SK-N-SH (cell line): Measurements from ENCODE around the gene ATR. TPM values are rescaled to one million over a fixed set of nuclear protein-coding genes. Genes with fewer than 3 reads are reported as not detected.
A peak's percentile ranks its signal among the peaks of the same experiment; 100 is the strongest.

Experiments
- CTCF ChIA-PET: fragments of 300-600, 350-600 bp; formaldehyde crosslinking; extraction: SDS; loops from one replicate; lab custom pipeline; 2021; lab: Yijun Ruan, JAX
- POLR2A ChIA-PET: fragments of 350-600 bp; sonication (Branson Sonifier 250); formaldehyde crosslinking; extraction: SDS; loops from one replicate; lab custom pipeline; 2020; ENCODE audit warnings: antibody characterized with exemption, inconsistent platforms; lab: Yijun Ruan, JAX
- DNase-seq: peaks from one replicate; pipeline ENCODE4 v3.0.0; 2012
- H2AFZ ChIP-seq: fragments of 200-600 bp; sonication (generic); 2 replicates; pipeline ENCODE4 v1.8.1; 2016; ENCODE audit warnings: antibody characterized with exemption, mild to moderate bottlenecking, low read depth
- H3F3A ChIP-seq: fragments of 200-600 bp; sonication (generic); replicated peaks from 2 replicates; pipeline ENCODE3; 2016; ENCODE audit warnings: antibody characterized with exemption, mild to moderate bottlenecking; ENCODE audit not compliant: insufficient read depth
- H3K27ac ChIP-seq, 2 experiments: fragments of 200-500 bp in 1 of 2; fragments of 200-600 bp in 1 of 2; sonication (Bioruptor generic) in 1 of 2; sonication (generic), shearing (Covaris generic) in 1 of 2; 2 replicates each; pipeline versions ENCODE4 v1.5.1 to v1.6.1; 2014 to 2016; ENCODE audit warnings: low read depth in 2 of 2, inconsistent platforms in 1 of 2, low read length in 1 of 2, mild to moderate bottlenecking in 1 of 2, mixed read lengths in 1 of 2
- H3K27me3 ChIP-seq: fragments of 200-600 bp; sonication (generic), shearing (Covaris generic); 2 replicates; pipeline ENCODE4 v1.6.1; 2016; ENCODE audit warnings: mixed run types; ENCODE audit not compliant: insufficient read depth
- H3K36me3 ChIP-seq, 2 experiments: fragments of 200-500 bp in 1 of 2; fragments of 200-600 bp in 1 of 2; sonication (Bioruptor generic) in 1 of 2; sonication (generic) in 1 of 2; replicated peaks in 1 of 2; 2 replicates each; pipeline versions ENCODE3 to v1.5.1; 2014 to 2016; ENCODE audit warnings: low read length in 1 of 2, mild to moderate bottlenecking in 1 of 2; ENCODE audit not compliant: insufficient read depth in 2 of 2, control insufficient read depth in 1 of 2
- H3K4me1 ChIP-seq, 2 experiments: fragments of 200-500 bp in 1 of 2; fragments of 200-600 bp in 1 of 2; sonication (Bioruptor generic) in 1 of 2; sonication (generic), shearing (Covaris generic) in 1 of 2; 2 replicates each; pipeline versions ENCODE4 v1.5.1 to v1.6.1; 2014 to 2016; ENCODE audit warnings: low read depth in 1 of 2, low read length in 1 of 2, mixed run types in 1 of 2; ENCODE audit not compliant: insufficient read depth in 2 of 2, control insufficient read depth in 1 of 2
- H3K4me2 ChIP-seq: fragments of 200-600 bp; sonication (generic), shearing (Covaris generic); 2 replicates; pipeline ENCODE4 v1.6.1; 2017; ENCODE audit warnings: mixed run types
- H3K4me3 ChIP-seq, 2 experiments: fragments of 200-500 bp in 1 of 2; fragments of 200-600 bp in 1 of 2; sonication (Bioruptor generic) in 1 of 2; sonication (generic), shearing (Covaris generic) in 1 of 2; 2 replicates each; pipeline versions ENCODE4 v1.5.1 to v1.8.1; 2014 to 2016; ENCODE audit warnings: low read depth in 2 of 2, inconsistent platforms in 1 of 2, low read length in 1 of 2, mild to moderate bottlenecking in 1 of 2, mixed read lengths in 1 of 2, moderate library complexity in 1 of 2
- H3K79me2 ChIP-seq: fragments of 200-600 bp; sonication (generic); 2 replicates; pipeline ENCODE4 v1.8.1; 2017; ENCODE audit warnings: mild to moderate bottlenecking; ENCODE audit not compliant: insufficient read depth
- H3K9ac ChIP-seq: fragments of 200-600 bp; sonication (generic); 2 replicates; pipeline ENCODE4 v1.6.1; 2017; ENCODE audit warnings: mixed run types
- H3K9me2 ChIP-seq: fragments of 200-600 bp; sonication (generic); 2 replicates; pipeline ENCODE4 v1.6.1; 2017; ENCODE audit warnings: mixed run types
- H3K9me3 ChIP-seq: fragments of 200-600 bp; sonication (generic); 2 replicates; pipeline ENCODE4 v1.6.1; 2017; ENCODE audit warnings: mixed run types, mild to moderate bottlenecking, moderate library complexity
- H4K20me1 ChIP-seq: fragments of 200-600 bp; sonication (generic); 2 replicates; pipeline ENCODE4 v1.6.1; 2017; ENCODE audit warnings: mild to moderate bottlenecking, mixed run types; ENCODE audit not compliant: insufficient read depth
- EP300 ChIP-seq, 2 experiments: IDR thresholded peaks; 2 replicates each; pipeline versions ENCODE4 v1.4.0 to v1.6.1; 2012; ENCODE audit warnings: borderline replicate concordance in 1 of 2, low read depth in 1 of 2, low read length in 1 of 2
- FOSL2 ChIP-seq: IDR thresholded peaks from 2 replicates; pipeline ENCODE4 v1.4.0; 2012; ENCODE audit warnings: low read depth, mild to moderate bottlenecking, moderate library complexity, borderline replicate concordance
- GABPA ChIP-seq: IDR thresholded peaks from 2 replicates; pipeline ENCODE4 v1.4.0; 2012; ENCODE audit warnings: low read depth, mild to moderate bottlenecking
- GATA2 ChIP-seq: sonication (generic); formaldehyde crosslinking; IDR thresholded peaks from 2 replicates; pipeline ENCODE4 v1.5.0; 2020; ENCODE audit warnings: mild to moderate bottlenecking, missing genetic modification reagents
- MAX ChIP-seq: IDR thresholded peaks from 2 replicates; pipeline ENCODE4 v1.4.0; 2012; ENCODE audit warnings: low read depth
- MEF2A ChIP-seq: IDR thresholded peaks from 2 replicates; pipeline ENCODE4 v1.4.0; 2012; ENCODE audit warnings: low read depth, borderline replicate concordance
- NFIC ChIP-seq: IDR thresholded peaks from 2 replicates; pipeline ENCODE4 v1.4.0; 2012; ENCODE audit warnings: borderline replicate concordance
- NRF1 ChIP-seq: IDR thresholded peaks from 2 replicates; pipeline ENCODE4 v1.6.1; 2012; ENCODE audit warnings: low read depth, mild to moderate bottlenecking, low read length
- RAD21 ChIP-seq: IDR thresholded peaks from 2 replicates; pipeline ENCODE4 v1.6.1; 2012; ENCODE audit warnings: mild to moderate bottlenecking, low read length
- SIN3A ChIP-seq: IDR thresholded peaks from 2 replicates; pipeline ENCODE4 v1.6.1; 2012; ENCODE audit warnings: low read depth, mild to moderate bottlenecking, low read length, moderate library complexity, borderline replicate concordance
- SMC3 ChIP-seq: IDR thresholded peaks from 2 replicates; pipeline ENCODE4 v1.6.1; 2012; ENCODE audit warnings: low read depth, low read length, improper control_type of control experiment
- ZBTB33 ChIP-seq: IDR thresholded peaks from 2 replicates; pipeline ENCODE4 v1.4.0; 2012; ENCODE audit warnings: low read depth, borderline replicate concordance
- polyA plus RNA-seq, 3 experiments: library from polyadenylated mRNA; depleted of rRNA; stranded (reverse); fragments of >200 nt; gene quantifications; 2 replicates each; pipeline ENCODE4 v1.2.3, GENCODE V29; 2012
- TF ChIP-seq, protein P1 (sequence below): fragments of 150-350 bp; IDR thresholded peaks from 2 replicates; pipeline ENCODE4 v1.6.1; 2017; ENCODE audit warnings: antibody characterized with exemption, low read length, low read depth, borderline replicate concordance
- TF ChIP-seq, protein P2 (sequence below): fragments of 150-350 bp; IDR thresholded peaks from 2 replicates; pipeline ENCODE4 v1.6.1; 2016; ENCODE audit warnings: mild to moderate bottlenecking, low read depth, low read length

Gene ATR
- polyA plus RNA-seq, 1 of the 3 experiments (the other 2 are of a cell fraction): 7.3 TPM

GRCh38 chr3:142578329-142579223 is at the start of gene ATR (continued):
- TF ChIP-seq RAD21: no peak
- peak in 1 of 2 experiments; percentile 62; a peak in 1 of 4 replicates for TF ChIP-seq EP300 (IDR thresholded peaks at IDR 0.05; ENCODE audit: borderline replicate concordance in 1 of 2, low read depth in 1 of 2, low read length in 1 of 2)
- TF ChIP-seq MAX: peak; percentile 95; the same call in 1 of the 2 replicates
- TF ChIP-seq ZBTB33: peak; percentile 88
- TF ChIP-seq SIN3A: peak; percentile 99
- TF ChIP-seq SMC3: 0 out of 2 replicates have a peak, but pooled peaks have one; percentile 5
- TF ChIP-seq, protein P1, sequence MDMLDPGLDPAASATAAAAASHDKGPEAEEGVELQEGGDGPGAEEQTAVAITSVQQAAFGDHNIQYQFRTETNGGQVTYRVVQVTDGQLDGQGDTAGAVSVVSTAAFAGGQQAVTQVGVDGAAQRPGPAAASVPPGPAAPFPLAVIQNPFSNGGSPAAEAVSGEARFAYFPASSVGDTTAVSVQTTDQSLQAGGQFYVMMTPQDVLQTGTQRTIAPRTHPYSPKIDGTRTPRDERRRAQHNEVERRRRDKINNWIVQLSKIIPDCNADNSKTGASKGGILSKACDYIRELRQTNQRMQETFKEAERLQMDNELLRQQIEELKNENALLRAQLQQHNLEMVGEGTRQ: no peak; the same call in 1 of the 2 replicates
- TF ChIP-seq MEF2A: peak; percentile 44; the same call in 1 of the 2 replicates
- TF ChIP-seq NFIC: peak; percentile 43
- peak; percentile 75 for TF ChIP-seq GABPA

GRCh38 chr3:142626971-142627370 is 48.4 kb upstream of the ATR start:
- Histone ChIP-seq H3K9me3 (no peaks in the 10 kb centered on the region), H3K27ac (no peak overlapping the region), H3K36me3 (no peaks in the 10 kb centered on the region), H3K4me2 (no peak overlapping the region), H3K4me3 (no peak overlapping the region), H3K4me1 (no peaks in the 10 kb centered on the region)
- TF ChIP-seq GATA2 (no peak), MAX (no peak), SIN3A (no peak), NRF1 (no peak), MEF2A (no peak), GABPA (no peak), FOSL2 (no peak)
- TF ChIP-seq, protein P2, sequence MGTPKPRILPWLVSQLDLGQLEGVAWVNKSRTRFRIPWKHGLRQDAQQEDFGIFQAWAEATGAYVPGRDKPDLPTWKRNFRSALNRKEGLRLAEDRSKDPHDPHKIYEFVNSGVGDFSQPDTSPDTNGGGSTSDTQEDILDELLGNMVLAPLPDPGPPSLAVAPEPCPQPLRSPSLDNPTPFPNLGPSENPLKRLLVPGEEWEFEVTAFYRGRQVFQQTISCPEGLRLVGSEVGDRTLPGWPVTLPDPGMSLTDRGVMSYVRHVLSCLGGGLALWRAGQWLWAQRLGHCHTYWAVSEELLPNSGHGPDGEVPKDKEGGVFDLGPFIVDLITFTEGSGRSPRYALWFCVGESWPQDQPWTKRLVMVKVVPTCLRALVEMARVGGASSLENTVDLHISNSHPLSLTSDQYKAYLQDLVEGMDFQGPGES: no peak
- TF ChIP-seq, all 33 proteins: peak for 0
- Histone ChIP-seq H2AFZ (no peak overlapping the region), H3K9ac (no peak overlapping the region), H3F3A (no peaks in the 10 kb centered on the region), H3K9me2 (no peaks in the 10 kb centered on the region), H3K27me3 (no peaks in the 10 kb centered on the region), H3K79me2 (no peaks in the 10 kb centered on the region), H4K20me1 (no peaks in the 10 kb centered on the region)
- ChIA-PET POLR2A (no interaction called here), CTCF (interaction anchor here (1.1 kb wide), 1 partner anchor 17 kb away, joined by 3 read pairs; no protein-coding TSS in a partner anchor)
- no peak for DNase-seq
